H9 (cell line): Measurements from ENCODE around the gene NANOG. TPM values are rescaled to one million over a fixed set of nuclear protein-coding genes. Genes with fewer than 3 reads are reported as not detected.

ENCODE experiments used
- DNase-seq: peaks from one replicate; pipeline ENCODE4 v3.0.0-alpha.2; 2017
- H2AFZ ChIP-seq: one replicate; pipeline ENCODE4 v1.6.1; 2013; ENCODE audit warnings: mild to moderate bottlenecking, low read length, control low read depth, moderate library complexity
- H2AK5ac ChIP-seq: 2 replicates; pipeline ENCODE4 v1.6.1; 2013; ENCODE audit warnings: low read length, control low read depth, mixed read lengths; ENCODE audit not compliant: insufficient read length
- H2BK120ac ChIP-seq: one replicate; pipeline ENCODE4 v1.6.1; 2013; ENCODE audit warnings: low read depth, mild to moderate bottlenecking, low read length, control low read depth, inconsistent platforms; ENCODE audit not compliant: poor library complexity, severe bottlenecking
- H2BK12ac ChIP-seq: 2 replicates; pipeline ENCODE4 v1.6.1; 2013; ENCODE audit warnings: low read length, control low read depth, mixed read lengths, low read depth; ENCODE audit not compliant: insufficient read length
- H2BK15ac ChIP-seq: 2 replicates; pipeline ENCODE4 v1.6.1; 2013; ENCODE audit warnings: low read depth, low read length, control low read depth
- H2BK20ac ChIP-seq: one replicate; pipeline ENCODE4 v1.6.1; 2013; ENCODE audit warnings: low read depth, mild to moderate bottlenecking, low read length, control low read depth, inconsistent platforms; ENCODE audit not compliant: poor library complexity, severe bottlenecking
- H2BK5ac ChIP-seq: 2 replicates; pipeline ENCODE4 v1.6.1; 2013; ENCODE audit warnings: low read length, control low read depth, mixed read lengths; ENCODE audit not compliant: insufficient read length
- H3K14ac ChIP-seq: 2 replicates; pipeline ENCODE4 v1.6.1; 2013; ENCODE audit warnings: low read length, control low read depth; ENCODE audit not compliant: insufficient read depth
- H3K18ac ChIP-seq: 2 replicates; pipeline ENCODE4 v1.6.1; 2013; ENCODE audit warnings: low read depth, mild to moderate bottlenecking, mixed read lengths, low read length, control low read depth; ENCODE audit not compliant: insufficient read length
- H3K23ac ChIP-seq: 2 replicates; pipeline ENCODE4 v1.6.1; 2013; ENCODE audit warnings: low read length, control low read depth, mixed read lengths, low read depth; ENCODE audit not compliant: insufficient read length
- H3K23me2 ChIP-seq: 2 replicates; pipeline ENCODE4 v1.6.1; 2013; ENCODE audit warnings: low read depth, mild to moderate bottlenecking, mixed read lengths, low read length, control low read depth; ENCODE audit not compliant: insufficient read length, poor library complexity, severe bottlenecking
- H3K27ac ChIP-seq: 2 replicates; pipeline ENCODE4 v1.5.1; 2013; ENCODE audit warnings: low read length, control low read depth, mixed read lengths, low read depth; ENCODE audit not compliant: insufficient read length
- H3K27me3 ChIP-seq: 2 replicates; pipeline ENCODE4 v1.6.1; 2013; ENCODE audit warnings: low read length, control low read depth, inconsistent platforms; ENCODE audit not compliant: insufficient read depth
- H3K4ac ChIP-seq: 2 replicates; pipeline ENCODE4 v1.6.1; 2013; ENCODE audit warnings: low read depth, mild to moderate bottlenecking, control low read depth, inconsistent platforms, low read length, moderate library complexity
- H3K4me1 ChIP-seq: 2 replicates; pipeline ENCODE4 v1.6.1; 2013; ENCODE audit warnings: low read length, control low read depth, inconsistent platforms; ENCODE audit not compliant: insufficient read depth
- H3K4me2 ChIP-seq: 2 replicates; pipeline ENCODE4 v1.6.1; 2013; ENCODE audit warnings: low read length, control low read depth, mixed read lengths; ENCODE audit not compliant: insufficient read length, insufficient read depth
- H3K56ac ChIP-seq: 2 replicates; pipeline ENCODE4 v1.6.1; 2013; ENCODE audit warnings: low read depth, mild to moderate bottlenecking, mixed read lengths, low read length, control low read depth; ENCODE audit not compliant: insufficient read length
- H3K79me1 ChIP-seq: 2 replicates; pipeline ENCODE4 v1.6.1; 2013; ENCODE audit warnings: low read depth, mild to moderate bottlenecking, moderate library complexity, low read length, control low read depth, inconsistent platforms; ENCODE audit not compliant: insufficient read depth, poor library complexity, severe bottlenecking
- H3K79me2 ChIP-seq: 2 replicates; pipeline ENCODE4 v1.6.1; 2013; ENCODE audit warnings: low read length, control low read depth, inconsistent platforms; ENCODE audit not compliant: insufficient read depth
- H3K9ac ChIP-seq: 2 replicates; pipeline ENCODE4 v1.6.1; 2013; ENCODE audit warnings: low read length, control low read depth, mixed read lengths; ENCODE audit not compliant: insufficient read length; ENCODE audit errors: extremely low read depth
- H3K9me3 ChIP-seq: one replicate; pipeline ENCODE4 v1.6.1; 2013; ENCODE audit warnings: low read depth, low read length, inconsistent platforms; ENCODE audit not compliant: control insufficient read depth
- H3T11ph ChIP-seq: one replicate; pipeline ENCODE4 v1.6.1; 2013; ENCODE audit warnings: mild to moderate bottlenecking, low read length, control low read depth, inconsistent platforms
- H4K20me1 ChIP-seq: one replicate; pipeline ENCODE4 v1.6.1; 2013; ENCODE audit not compliant: control insufficient read depth, insufficient read length, insufficient read depth
- H4K5ac ChIP-seq: 2 replicates; pipeline ENCODE4 v1.6.1; 2013; ENCODE audit warnings: low read depth, mild to moderate bottlenecking, mixed read lengths, low read length, control low read depth; ENCODE audit not compliant: insufficient read length
- H4K8ac ChIP-seq: replicated peaks from 2 replicates; pipeline ENCODE4 v1.6.1; 2013; ENCODE audit warnings: low read length, control low read depth, mixed read lengths, low read depth; ENCODE audit not compliant: insufficient read length
- H4K91ac ChIP-seq: 2 replicates; pipeline ENCODE4 v1.6.1; 2013; ENCODE audit warnings: low read depth, mild to moderate bottlenecking, moderate library complexity, mixed read lengths, low read length, control low read depth; ENCODE audit not compliant: insufficient read length
- H3K27ac Mint-ChIP-seq, 3 experiments: 2 replicates in 2 of 3; 3 replicates in 1 of 3; pipeline ENCODE4 v1.8.0; 2020 to 2021; ENCODE audit warnings: mixed read lengths in 3 of 3, mild to moderate bottlenecking in 1 of 3, moderate library complexity in 1 of 3
- H3K27me3 Mint-ChIP-seq: 2 replicates; pipeline ENCODE4 v1.8.0; 2021; ENCODE audit warnings: low read depth, mild to moderate bottlenecking, moderate library complexity, mixed read lengths
- H3K36me3 Mint-ChIP-seq, 3 experiments: 2 replicates in 2 of 3; 3 replicates in 1 of 3; pipeline ENCODE4 v1.8.0; 2020 to 2021; ENCODE audit warnings: low read depth in 3 of 3, mixed read lengths in 3 of 3; ENCODE audit not compliant: insufficient read depth in 1 of 3
- H3K4me1 Mint-ChIP-seq, 2 experiments: 2 replicates each; pipeline ENCODE4 v1.8.0; 2020; ENCODE audit warnings: mixed read lengths in 2 of 2
- H3K4me3 Mint-ChIP-seq, 2 experiments: 2 replicates in 1 of 2; 3 replicates in 1 of 2; pipeline ENCODE4 v1.8.0; 2020 to 2021; ENCODE audit warnings: mild to moderate bottlenecking in 2 of 2, mixed read lengths in 2 of 2, moderate library complexity in 1 of 2
- H3K9me3 Mint-ChIP-seq, 2 experiments: 2 replicates in 1 of 2; 3 replicates in 1 of 2; pipeline ENCODE4 v1.8.0; 2020; ENCODE audit warnings: mild to moderate bottlenecking in 2 of 2, mixed read lengths in 2 of 2, moderate library complexity in 1 of 2
- WGBS: extraction: QIAGEN DNeasy Blood & Tissue Kit; methylation state at CpG from one replicate; pipeline ENCODE4 v1.1.7; 2013; ENCODE audit warnings: missing lambda C conversion rate, low lambda C conversion rate, mixed read lengths; ENCODE audit not compliant: insufficient read length; ENCODE audit errors: extremely low coverage; 5-methylcytosine and 5-hydroxymethylcytosine counted together
- total RNA-seq: library from RNA; stranded (reverse); gene quantifications from 2 replicates; pipeline ENCODE4 v1.2.1, GENCODE V29; 2021
- TF ChIP-seq, protein P1 (sequence below): fragments of 200-600 bp; sonication (generic); conservative IDR thresholded peaks from 3 replicates; pipeline ENCODE4 v1.8.0; 2021; ENCODE audit warnings: antibody characterized with exemption, mild to moderate bottlenecking

The NANOG gene
- total RNA-seq, 1 experiment from 2014 or later: 199 TPM

DNA sequence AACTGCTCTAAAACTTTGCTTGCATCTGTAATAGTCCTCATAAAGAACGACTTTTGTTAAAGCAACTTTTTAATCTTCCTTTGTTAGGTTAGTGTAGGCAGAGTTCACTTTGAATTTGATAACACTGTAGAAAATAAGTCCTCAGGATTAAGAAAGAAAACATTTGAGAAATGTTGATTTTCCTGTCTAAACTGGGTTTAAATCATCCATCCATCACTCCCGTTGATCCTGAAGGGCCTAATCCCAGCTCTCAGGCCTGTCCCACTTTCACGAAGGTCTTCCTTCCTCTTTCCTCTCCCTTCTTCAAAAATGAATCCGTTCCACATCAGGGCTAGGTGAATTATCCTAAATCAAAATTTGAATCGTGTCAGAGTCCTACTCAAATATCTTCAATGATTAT, 46.6 kb downstream of the NANOG start:
- Mint-ChIP-seq H3K36me3 (no peaks in the 10 kb centered on the region), H3K27ac (peak overlapping the region in 2 of 3 experiments; percentile 31 to 74; a peak in 5 of 7 replicates), H3K27me3 (no peaks in the 10 kb centered on the region), H3K9me3 (no peaks in the 10 kb centered on the region), H3K4me1 (peaks cover 21 to 22% of the 10 kb centered on the region in 2 experiments), H3K4me3 (no peak overlapping the region)
- no peak overlapping the region for H2BK120ac ChIP-seq
- H2BK12ac ChIP-seq: no peak overlapping the region
- no CpG with 5 or more reads among the region's 5 CpGs for WGBS
- no peak overlapping the region for H3K27ac ChIP-seq
- H3K4ac ChIP-seq: no peak overlapping the region
- H2BK15ac ChIP-seq: no peak overlapping the region
- DNase-seq: no peak
- no peak overlapping the region for H4K91ac ChIP-seq
- TF ChIP-seq, protein P1, sequence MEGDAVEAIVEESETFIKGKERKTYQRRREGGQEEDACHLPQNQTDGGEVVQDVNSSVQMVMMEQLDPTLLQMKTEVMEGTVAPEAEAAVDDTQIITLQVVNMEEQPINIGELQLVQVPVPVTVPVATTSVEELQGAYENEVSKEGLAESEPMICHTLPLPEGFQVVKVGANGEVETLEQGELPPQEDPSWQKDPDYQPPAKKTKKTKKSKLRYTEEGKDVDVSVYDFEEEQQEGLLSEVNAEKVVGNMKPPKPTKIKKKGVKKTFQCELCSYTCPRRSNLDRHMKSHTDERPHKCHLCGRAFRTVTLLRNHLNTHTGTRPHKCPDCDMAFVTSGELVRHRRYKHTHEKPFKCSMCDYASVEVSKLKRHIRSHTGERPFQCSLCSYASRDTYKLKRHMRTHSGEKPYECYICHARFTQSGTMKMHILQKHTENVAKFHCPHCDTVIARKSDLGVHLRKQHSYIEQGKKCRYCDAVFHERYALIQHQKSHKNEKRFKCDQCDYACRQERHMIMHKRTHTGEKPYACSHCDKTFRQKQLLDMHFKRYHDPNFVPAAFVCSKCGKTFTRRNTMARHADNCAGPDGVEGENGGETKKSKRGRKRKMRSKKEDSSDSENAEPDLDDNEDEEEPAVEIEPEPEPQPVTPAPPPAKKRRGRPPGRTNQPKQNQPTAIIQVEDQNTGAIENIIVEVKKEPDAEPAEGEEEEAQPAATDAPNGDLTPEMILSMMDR: no peak
- no peak overlapping the region for H3T11ph ChIP-seq
- no peak overlapping the region for H2BK20ac ChIP-seq
- no peaks in the 10 kb centered on the region for H3K27me3 ChIP-seq
- no peak overlapping the region for H2BK5ac ChIP-seq
- H3K4me2 ChIP-seq: no peak overlapping the region
- no peaks in the 10 kb centered on the region for H3K9me3 ChIP-seq
- no peaks in the 10 kb centered on the region for H3K79me1 ChIP-seq
- H3K23me2 ChIP-seq: no peaks in the 10 kb centered on the region
- H3K14ac ChIP-seq: no peak overlapping the region
- H3K18ac ChIP-seq: no peak overlapping the region
- no peaks in the 10 kb centered on the region for H3K4me1 ChIP-seq
- H3K79me2 ChIP-seq: no peaks in the 10 kb centered on the region
- H3K56ac ChIP-seq: no peak overlapping the region
- no peak overlapping the region for H2AFZ ChIP-seq
- H4K8ac ChIP-seq: no peak overlapping the region
- no peak overlapping the region for H4K5ac ChIP-seq
- H3K9ac ChIP-seq: no peak overlapping the region
- no peak overlapping the region for H3K23ac ChIP-seq
- H2AK5ac ChIP-seq: no peak overlapping the region
- no peaks in the 10 kb centered on the region for H4K20me1 ChIP-seq
